Lower leg skin (tissue), 4 donors: Measurements from ENCODE around the gene TCF21. TPM values are rescaled to one million over a fixed set of nuclear protein-coding genes. Genes with fewer than 3 reads are reported as not detected.

Experiments used
- DNase-seq, 2 donors: peaks; one replicate each; pipeline ENCODE4 v3.0.0-alpha.2; 2019; ENCODE audit warnings: low spot score in 2 of 2
- H3K4me3 ChIP-seq: fragments of 200-600 bp; sonication (generic); 2 replicates; pipeline ENCODE4 v1.5.1; 2017; ENCODE audit warnings: mild to moderate bottlenecking, low read depth; ENCODE audit not compliant: poor library complexity, severe bottlenecking
- CTCF ChIP-seq, 3 donors: fragments of 450-650 bp; IDR thresholded peaks; one replicate each; pipeline ENCODE4 v1.5.1; 2016; ENCODE audit warnings: antibody characterized with exemption in 3 of 3, mild to moderate bottlenecking in 3 of 3, moderate library complexity in 2 of 3
- POLR2A ChIP-seq, 2 donors: fragments of 450-650 bp; IDR thresholded peaks; one replicate each; pipeline ENCODE4 v1.6.1; 2016 to 2017; ENCODE audit warnings: antibody characterized with exemption in 2 of 2, mild to moderate bottlenecking in 1 of 2, moderate library complexity in 1 of 2
- WGBS, 2 donors: methylation state at CpG; one replicate each; pipeline ENCODE4 v1.1.5; 2018; 5-methylcytosine and 5-hydroxymethylcytosine counted together
- intact Hi-C: fragments of 100-400 bp; cut with DNase I; formaldehyde crosslinking; loops from one replicate; pipeline ENCODE4 v1.15.0; 2023; ENCODE audit warnings: low total_unique reads
- total RNA-seq, 4 donors: library from RNA; depleted of rRNA; stranded (reverse); fragments of >200 nt; gene quantifications; one replicate each; pipeline ENCODE4 v1.1.0, GENCODE V29; 2016

The TCF21 gene
- total RNA-seq, 4 donors from 2014 or later = 0.07 to 0.23 TPM; not detected in 2

DNA sequence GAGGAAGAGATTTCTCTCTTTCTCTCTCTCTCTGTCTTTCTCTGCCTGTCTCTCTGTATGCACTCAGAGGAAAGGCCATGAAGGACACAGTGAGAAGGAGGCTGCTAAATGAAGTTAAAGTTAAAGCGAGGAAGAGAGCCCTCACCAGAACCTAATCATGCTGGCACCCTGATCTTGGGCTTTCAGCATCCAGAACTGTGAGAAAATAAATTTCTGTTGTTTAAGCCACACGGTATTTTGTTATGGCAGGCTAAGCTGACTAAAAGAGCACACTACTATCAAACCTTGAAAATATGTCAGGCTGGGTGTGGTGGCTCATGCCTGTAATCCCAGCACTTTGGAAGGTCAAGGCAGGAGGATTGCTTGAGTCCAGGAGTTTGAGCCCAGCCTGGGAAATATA, 8.0 kb upstream of the TCF21 start:
- H3K4me3 ChIP-seq = no peak overlapping the region
- no peak for DNase-seq
- WGBS, 2 donors = 85 to 86% methylated on average over 2 of the region's 2 CpGs
- no peak for TF ChIP-seq POLR2A (IDR thresholded peaks at IDR 0.05)
- intact Hi-C loops = no loop called here

GRCh38 chr6:133886104-133886775, 2.7 kb upstream of the TCF21 start:
- 37 to 46% methylated on average over 2 of the region's 2 CpGs for WGBS, 2 donors
- H3K4me3 ChIP-seq = no peak overlapping the region
- TF ChIP-seq CTCF (IDR thresholded peaks at IDR 0.05) = no peak
- intact Hi-C loops = loop anchor here (2.0 kb wide), 1 partner anchor 57 kb away; no protein-coding TSS in a partner anchor
- no peak for DNase-seq

- 63 to 65% methylated on average over 4 of the region's 4 CpGs for WGBS, 2 donors
- DNase-seq = no peak
- TF ChIP-seq CTCF (IDR thresholded peaks at IDR 0.05) = no peak
- TF ChIP-seq POLR2A (IDR thresholded peaks at IDR 0.05) = no peak
- intact Hi-C loops = loop anchor here (2.0 kb wide), 1 partner anchor 59 kb away; no protein-coding TSS in a partner anchor
- H3K4me3 ChIP-seq = no peak overlapping the region
Observed at GRCh38 chr6:133887156-133887879, 1.6 kb upstream of the TCF21 start.

DNA sequence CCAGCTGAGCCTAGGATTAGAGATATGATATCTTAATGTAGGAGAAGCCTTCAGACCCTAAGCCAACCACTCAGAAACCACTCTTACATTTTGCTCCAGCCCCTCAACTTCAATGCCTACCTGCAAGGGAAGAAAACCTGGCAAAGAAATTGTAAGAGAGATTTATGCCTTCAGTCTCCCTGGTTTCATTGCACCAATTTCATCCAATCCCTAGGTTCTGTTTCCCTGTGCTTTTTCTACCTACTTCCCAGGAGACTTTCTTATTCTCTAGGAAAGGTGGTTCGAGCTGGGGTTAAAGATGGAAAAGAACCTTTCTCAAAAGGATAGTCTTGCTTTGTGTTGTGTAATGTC, 1.1 kb upstream of the TCF21 start:
- WGBS, 2 donors = 79 to 90% methylated on average over 1 of the region's 1 CpG
- no peak overlapping the region for H3K4me3 ChIP-seq
- TF ChIP-seq CTCF (IDR thresholded peaks at IDR 0.05) = no peak
- intact Hi-C loops = loop anchor here (2.0 kb wide), 1 partner anchor 59 kb away; no protein-coding TSS in a partner anchor
- no peak for DNase-seq

DNA sequence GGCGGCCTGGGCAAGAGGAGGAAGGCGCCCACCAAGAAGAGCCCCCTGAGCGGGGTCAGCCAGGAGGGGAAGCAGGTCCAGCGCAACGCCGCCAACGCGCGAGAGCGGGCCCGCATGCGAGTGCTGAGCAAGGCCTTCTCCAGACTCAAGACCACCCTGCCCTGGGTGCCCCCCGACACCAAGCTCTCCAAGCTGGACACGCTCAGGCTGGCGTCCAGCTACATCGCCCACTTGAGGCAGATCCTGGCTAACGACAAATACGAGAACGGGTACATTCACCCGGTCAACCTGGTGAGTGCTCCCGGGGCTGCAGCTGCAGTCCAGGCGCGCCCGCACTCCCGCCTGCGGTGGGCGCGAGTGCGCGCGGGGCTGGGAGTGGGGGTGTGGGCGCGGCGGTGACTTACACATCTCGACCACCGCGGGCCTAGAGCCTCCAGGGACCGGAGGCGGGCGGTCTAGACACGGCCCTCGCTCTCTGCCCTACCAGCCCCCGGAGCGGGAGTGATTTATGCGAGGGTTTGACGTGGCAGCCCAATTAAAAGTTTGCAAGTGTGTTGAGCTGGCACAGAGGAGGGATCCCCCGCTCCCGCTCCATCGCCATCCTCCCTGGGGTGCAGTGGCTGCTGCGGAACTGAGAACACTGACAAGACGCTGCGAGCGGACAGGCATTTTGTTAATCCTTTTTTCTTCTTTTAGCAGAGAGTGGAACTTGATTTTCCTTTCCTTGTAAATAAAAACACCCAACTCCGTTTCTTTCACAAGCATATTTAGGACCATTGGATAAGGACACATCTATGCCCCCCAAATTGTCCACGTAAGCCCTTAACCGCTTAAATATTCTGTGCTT, 867 bp downstream of the TCF21 start:
- no peak overlapping the region for H3K4me3 ChIP-seq
- intact Hi-C loops = no loop called here
- DNase-seq = no peak
- TF ChIP-seq CTCF (IDR thresholded peaks at IDR 0.05) = no peak
- TF ChIP-seq POLR2A (IDR thresholded peaks at IDR 0.05) = no peak
- 8 to 18% methylated on average over 28 to 44 of the region's 56 CpGs for WGBS, 2 donors

DNA sequence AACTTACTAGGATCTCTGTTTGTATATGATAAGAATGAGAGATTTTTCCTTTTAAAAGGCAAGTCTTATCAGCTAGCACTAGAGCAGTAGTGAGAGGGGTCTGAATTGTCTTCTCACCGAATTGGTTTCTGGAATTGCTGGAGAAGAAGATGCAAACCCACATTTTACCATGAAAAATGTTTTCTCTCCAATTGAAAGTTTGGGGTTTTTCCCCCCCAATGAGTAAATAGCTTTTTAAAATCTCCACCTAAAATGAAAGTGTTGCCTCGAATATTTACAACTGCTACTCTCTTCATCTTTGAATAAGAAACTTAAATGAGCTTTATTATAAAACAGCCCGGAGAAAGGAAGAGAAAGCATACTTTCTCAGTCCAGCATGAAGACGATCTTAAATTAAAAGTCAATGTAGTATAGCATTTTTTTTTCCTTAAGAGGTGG, 1.8 kb downstream of the TCF21 start:
- intact Hi-C loops = loop anchor here (1.0 kb wide), 1 partner anchor 39 kb away; no protein-coding TSS in a partner anchor
- TF ChIP-seq CTCF (IDR thresholded peaks at IDR 0.05) (no peak), POLR2A (IDR thresholded peaks at IDR 0.05) (no peak)
- H3K4me3 ChIP-seq = no peak overlapping the region
- no peak for DNase-seq
- 9 to 10% methylated on average over 4 of the region's 4 CpGs for WGBS, 2 donors
